HG03469 (cell line): ENCODE results near the gene MKNK2.
"Not testable (repeated sequence)": the region's sequence is repeated elsewhere in the genome, so short reads cannot be mapped to it uniquely, and the experiment has no call there.

Source experiments
- ATAC-seq: cut with Tn5 transposase; IDR thresholded peaks from one replicate; pipeline ENCODE4 v1.9.1; 2021; ENCODE audit warnings: mild to moderate bottlenecking, moderate library complexity, moderate number of reproducible peaks; ENCODE audit not compliant: unreplicated experiment

The MKNK2 gene

DNA sequence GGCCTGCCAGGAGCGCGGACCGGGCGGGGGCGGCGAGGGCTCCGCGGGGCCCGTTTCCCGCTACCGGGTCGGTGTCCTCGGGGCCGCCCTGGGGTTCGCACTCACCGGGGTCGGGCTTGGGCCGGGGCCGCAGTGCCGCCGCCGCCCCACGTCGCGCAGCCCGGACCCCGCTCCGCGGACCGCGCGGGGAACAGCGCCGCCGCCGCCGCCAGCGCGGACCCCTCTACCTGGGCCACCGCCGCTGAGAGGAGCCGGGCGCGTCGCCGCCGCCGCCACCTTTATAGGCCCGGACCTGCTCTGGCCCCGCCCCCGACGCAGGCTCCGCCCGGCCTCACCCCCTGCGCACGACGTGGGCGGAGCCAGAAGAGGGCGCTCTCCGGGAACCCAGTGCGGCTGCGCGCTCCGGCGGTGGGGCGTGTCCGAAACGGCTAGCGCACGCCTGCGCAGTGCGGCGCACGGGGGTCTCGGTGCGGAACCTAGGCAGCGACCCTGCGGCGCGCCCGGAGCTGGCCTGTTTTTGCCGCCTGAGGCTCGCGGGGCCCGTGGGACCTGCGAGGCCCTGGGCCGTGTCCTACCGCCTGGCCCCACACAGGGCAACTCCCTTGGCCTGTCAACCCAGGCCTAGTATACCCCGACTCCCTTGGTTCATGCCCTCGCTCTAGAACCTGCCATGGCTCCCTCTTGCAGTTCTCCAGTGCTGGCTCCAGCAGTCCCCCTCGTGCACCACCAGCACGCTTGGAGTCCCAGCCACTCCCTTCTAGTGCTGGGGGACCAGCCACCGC, at the start of gene MKNK2:
Gene MKNK2 (minus strand): TSS at position 254 of the 782 bp plus-strand sequence. CDS start 393 bp downstream, outside the sequence.
- peak; percentile 32 for ATAC-seq

DNA sequence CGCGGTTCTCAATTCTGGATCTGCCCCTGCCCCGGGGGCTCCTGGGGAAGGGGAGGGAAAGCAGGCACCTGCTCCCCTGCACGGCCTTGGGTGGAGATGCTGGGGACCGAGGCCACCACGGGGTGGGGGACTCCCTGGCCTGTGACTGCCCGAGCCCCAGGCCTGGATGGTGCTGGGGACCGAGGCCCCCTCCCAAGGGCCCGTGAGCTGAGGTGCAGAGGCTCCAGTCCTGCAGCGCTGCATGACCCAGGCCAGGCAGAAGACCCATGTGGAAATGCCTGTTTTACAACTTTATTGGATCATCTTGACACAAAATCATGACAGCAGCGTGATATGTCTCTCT, 49.6 kb upstream of the MKNK2 start:
- ATAC-seq: no peak

DNA sequence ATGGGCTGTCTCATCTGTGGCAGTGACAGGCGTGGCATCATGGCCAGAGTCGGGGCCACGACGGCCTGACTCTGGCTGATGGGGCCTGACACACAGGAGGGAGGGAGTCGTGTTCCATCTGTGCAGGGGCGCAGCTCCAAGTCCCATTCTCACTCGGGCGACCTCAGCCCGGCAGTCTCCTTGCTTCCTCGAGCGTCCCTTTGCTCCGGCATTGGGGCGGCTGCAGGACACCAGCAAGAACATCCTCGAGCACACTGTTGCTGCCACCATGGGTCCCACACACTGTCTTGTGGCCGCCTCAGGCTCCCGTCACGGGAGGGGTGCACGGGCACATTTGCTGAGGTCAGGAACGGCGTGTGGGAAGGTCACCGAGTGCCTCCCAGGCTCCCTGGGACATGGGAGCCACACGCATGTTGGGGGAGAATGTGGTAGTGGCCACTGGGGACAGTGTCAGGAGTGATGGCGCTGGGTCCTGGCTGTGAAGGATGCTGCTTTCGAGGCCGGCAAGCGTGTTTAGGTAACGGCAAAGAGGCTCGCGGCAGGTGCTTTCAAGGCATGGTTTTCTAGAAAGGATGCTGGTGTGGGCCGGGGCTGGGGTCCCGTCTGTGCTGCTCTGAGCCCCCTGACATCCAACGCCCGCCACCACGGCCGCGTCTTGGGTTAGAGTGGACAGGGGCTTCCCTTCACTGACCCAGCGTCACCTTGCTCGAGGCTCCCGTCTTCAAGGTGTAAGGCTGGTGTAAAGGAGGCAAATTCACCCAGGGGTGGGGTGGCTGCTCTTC, 49.1 kb upstream of the MKNK2 start:
- ATAC-seq: no peak

DNA sequence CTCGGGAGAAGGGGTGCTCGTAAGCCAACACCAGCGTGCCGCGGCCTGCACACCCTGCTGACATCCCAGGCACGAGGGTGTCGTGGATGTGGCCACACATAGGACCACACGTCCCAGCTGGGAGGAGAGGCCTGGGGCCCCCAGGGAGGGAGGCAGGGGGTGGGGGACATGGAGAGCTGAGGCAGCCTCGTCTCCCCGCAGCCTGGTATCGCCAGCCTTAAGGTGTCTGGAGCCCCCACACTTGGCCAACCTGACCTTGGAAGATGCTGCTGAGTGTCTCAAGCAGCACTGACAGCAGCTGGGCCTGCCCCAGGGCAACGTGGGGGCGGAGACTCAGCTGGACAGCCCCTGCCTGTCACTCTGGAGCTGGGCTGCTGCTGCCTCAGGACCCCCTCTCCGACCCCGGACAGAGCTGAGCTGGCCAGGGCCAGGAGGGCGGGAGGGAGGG, 48.0 kb upstream of the MKNK2 start:
- no peak for ATAC-seq

DNA sequence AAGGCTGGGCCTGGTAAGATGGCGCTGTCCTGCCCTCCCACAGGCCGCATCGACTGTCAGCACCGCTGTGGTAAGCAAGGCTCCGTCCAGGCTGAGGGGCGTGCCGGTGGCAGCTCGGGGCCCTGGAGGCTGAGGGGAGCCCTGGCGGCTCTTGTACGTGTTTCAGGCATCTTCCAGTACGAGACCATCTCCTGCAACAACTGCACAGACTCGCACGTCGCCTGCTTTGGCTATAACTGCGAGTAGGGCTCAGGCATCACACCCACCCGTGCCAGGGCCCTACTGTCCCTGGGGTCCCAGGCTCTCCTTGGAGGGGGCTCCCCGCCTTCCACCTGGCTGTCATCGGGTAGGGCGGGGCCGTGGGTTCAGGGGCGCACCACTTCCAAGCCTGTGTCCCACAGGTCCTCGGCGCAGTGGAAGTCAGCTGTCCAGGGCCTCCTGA, 46.9 kb upstream of the MKNK2 start:
- no peak for ATAC-seq

DNA sequence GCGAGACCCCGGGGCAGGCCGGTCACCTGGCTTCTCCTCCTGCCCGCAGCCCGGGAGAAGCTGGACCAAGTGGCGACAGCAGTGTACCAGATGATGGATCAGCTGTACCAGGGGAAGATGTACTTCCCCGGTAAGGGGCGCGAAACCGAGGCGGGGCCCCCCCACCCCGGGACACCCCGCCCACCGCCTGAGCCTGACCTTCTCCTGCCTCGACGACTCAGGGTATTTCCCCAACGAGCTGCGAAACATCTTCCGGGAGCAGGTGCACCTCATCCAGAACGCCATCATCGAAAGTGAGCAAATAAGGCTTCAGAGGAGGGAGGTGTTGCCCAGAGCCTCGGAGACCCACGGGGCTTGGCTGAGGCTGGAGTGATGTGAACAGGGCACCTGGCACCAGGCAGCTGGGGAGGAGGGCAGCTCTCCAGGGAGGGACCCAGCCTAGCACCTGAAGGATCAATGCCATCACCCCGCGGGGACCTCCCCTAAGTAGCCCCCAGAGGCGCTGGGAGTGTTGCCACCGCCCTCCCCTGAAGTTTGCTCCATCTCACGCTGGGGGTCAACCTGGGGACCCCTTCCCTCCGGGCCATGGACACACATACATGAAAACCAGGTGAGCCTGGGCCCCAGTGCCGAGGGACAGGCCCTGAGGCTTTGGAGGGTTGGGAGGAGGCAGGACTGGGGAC, 46.3 kb upstream of the MKNK2 start:
- ATAC-seq: no peak

DNA sequence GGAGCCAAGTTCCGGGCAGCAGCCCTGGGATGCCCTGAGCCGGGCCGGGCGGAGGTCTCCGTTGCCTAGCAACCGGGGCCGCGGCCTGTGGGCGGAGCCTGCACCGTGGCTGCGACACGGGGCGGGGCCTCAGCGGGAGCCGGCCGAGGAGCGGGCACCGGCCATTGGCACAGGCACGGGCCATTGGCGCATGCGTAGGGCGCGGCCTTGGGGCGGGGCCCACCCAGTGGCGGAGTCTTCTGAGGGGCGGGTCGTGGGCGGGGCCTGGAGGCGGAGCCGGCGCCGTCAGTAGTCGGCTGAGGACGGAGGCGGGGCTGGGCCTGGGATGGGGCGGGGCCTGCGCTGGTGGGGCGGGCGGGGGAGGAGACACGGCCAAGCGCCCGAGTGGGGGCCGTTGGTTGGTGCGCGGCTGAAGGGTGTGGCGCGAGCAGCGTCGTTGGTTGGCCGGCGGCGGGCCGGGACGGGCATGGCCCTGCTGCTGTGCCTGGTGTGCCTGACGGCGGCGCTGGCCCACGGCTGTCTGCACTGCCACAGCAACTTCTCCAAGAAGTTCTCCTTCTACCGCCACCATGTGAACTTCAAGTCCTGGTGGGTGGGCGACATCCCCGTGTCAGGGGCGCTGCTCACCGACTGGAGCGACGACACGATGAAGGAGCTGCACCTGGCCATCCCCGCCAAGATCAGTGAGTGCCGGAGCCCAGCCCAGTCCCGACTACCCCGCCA, 45.6 kb upstream of the MKNK2 start, which contains the start of gene IZUMO4:
Gene IZUMO4 (plus strand): TSS at position 436 of the 723 bp plus-strand sequence. CDS start 31 bp downstream, at position 467.
- ATAC-seq: peak; percentile 55

DNA sequence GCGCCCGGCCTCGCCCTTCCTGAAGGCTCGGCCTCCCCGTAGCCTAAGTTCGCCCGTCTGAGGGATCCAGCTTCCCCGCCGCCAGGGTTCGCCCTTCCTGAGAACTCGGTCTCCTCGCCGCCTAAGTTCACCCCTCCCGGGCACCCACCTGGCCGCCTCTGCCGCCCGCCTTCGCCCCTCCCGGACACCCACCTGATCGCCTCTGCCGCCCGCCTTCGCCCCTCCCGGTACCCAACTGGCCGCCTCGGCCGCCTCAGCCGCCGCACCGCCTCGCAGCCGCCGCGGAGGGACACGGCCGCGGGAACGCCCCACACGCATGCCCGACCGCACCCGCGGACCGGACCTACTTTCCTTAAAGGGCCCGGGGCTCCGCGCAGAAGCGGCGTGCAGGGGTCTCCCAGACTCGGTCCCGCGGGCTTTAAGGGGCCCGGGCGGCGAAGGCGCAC, 45.0 kb upstream of the MKNK2 start, which contains the start of gene MOB3A:
Gene MOB3A (minus strand): TSS at position 293 of the 446 bp plus-strand sequence. CDS start 17,766 bp downstream, outside the sequence.
- peak; percentile 23 for ATAC-seq

DNA sequence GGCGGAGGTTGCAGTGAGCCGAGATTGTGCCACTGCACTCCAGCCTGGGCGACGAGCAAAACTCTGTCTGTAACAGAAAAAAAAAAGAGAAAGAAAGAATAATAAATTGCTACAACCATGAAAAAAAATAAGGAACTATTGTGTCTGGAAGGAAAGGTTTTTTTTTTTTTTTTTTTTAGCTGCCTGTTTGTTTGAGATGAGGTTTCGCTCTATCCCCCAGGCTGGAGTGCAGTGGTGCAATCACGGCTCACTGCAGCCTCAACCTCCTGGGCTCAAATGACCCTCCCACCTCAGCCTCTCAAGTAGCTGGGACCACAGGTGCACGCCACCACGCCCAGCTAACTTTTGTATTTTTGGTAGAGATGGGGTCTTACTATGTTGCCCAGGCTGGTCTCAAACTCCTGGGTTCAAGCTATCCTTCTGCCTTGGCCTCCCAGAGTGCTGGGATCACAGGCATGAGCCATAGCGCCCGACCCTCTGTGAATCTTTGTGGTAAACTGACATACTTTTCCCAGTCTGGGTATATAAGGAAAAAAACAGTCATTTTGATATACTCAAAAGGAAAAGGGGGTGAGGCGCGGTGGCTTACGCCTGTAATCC, 41.0 kb upstream of the MKNK2 start:
- not testable (repeated sequence) for ATAC-seq

DNA sequence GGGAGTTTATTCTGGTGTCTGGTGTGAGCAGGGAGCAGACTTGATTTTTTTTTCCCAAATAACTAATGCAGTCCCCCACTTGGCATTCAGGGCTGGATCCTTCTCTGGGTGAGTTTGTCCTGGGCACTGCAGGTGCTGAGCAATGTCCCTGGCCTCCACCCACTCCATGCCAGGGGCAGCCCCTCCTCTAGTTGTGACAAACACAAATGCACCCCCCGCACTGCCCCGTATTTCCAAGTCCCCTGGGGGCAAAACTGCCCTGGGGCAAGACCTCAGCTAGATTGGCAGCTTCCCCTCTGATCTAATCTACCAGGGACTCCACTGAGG, 38.6 kb upstream of the MKNK2 start:
- no peak for ATAC-seq

DNA sequence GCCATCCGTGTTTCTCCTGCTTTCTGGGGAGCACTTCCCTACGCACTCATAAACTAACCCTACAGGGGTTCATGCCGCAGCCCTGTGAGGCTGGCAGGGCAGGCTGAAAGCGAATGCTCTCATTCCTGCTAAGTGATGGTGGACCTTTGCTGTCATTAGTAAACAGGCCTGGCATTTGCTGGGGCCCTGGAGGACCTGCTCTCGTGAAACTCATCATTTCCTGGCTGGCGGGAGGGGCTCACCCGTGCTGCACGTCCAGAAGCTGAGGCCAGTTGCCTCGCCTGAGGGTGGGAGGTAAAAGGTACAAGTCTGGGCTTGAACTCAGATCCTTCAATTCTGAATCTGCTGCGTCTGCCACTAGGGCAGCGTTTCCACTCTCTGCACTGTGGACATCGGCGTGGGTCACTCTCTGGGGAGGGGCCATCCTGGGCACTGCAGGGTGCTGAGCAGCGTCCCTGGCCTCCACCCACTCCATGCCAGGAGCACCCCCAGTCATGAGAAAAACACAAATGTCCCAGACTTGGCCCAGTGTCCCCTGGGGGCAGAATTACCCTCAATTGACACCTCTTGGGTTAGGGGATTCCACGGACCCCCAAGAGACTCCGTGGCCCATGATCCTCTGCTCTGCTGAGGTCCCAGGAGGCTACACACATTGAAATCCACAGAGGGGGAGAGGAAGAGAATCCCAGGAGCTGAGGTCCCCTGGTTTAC, 38.1 kb upstream of the MKNK2 start:
- no peak for ATAC-seq

DNA sequence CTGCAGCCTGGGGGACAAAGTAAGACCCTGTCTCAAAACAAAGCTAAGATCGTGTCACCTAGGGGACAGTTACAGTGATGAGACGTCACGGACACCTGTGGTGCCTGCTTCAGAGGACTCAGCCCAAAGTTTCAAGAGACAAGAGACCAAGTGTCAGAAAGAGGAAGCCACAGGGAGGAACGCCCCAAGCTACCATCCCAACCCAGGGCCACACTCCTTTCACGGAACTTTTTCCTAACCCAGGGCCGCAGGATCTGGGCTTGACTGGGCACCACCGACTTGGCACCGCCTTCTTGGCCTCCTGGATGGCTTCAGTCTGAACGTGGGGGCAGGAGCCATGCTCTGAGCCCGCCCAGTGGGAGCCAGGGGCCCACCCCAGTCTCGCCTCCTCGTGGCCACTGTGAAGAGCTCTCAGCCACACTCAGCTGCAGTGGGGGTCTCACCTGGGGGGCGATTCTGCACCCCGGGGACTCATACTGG, 36.6 kb upstream of the MKNK2 start:
- ATAC-seq: no peak

DNA sequence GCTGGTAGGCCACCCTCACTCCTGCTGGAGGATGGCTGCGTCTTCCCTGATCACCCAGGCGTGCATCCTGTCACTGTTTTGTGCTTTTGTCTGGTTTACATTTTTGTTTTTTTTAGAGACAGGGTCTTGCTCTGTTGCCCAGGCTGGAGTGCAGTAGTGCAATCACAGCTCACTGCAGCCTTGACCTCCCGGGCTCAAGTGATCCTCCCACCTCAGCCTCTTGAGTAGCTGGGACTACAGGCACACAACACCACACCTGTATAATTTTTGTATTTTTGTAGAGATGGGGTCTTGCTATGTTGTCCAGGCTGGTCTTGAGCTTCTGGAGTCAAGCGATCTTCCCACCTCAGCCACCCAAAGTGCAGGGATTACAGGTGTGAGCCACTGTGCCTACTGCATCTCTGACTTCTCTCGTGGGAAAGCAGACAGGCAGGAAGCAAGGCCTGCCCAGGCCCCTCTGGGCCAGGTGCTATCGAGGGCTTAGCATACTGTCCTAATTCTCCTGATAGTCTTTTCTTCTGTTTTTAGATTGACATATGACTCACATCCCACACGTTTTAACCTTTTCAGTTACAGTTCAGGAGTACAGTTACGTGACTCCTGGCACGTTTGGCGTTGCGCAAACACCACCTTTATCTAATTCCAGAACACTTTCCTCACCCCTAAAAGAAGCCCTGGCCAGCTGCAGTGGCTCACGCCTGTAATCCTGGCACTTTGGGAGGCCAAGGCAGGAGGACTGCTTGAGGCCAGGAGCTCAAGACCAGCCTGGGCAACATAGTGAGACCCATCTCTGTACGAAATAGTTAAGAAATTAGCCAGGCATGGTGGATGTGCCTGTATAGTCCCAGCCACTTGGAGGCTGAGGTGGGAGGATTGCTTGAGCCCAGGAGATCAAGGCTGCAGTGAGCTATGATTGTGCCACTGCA, 35.9 kb upstream of the MKNK2 start:
- ATAC-seq: not testable (repeated sequence)

DNA sequence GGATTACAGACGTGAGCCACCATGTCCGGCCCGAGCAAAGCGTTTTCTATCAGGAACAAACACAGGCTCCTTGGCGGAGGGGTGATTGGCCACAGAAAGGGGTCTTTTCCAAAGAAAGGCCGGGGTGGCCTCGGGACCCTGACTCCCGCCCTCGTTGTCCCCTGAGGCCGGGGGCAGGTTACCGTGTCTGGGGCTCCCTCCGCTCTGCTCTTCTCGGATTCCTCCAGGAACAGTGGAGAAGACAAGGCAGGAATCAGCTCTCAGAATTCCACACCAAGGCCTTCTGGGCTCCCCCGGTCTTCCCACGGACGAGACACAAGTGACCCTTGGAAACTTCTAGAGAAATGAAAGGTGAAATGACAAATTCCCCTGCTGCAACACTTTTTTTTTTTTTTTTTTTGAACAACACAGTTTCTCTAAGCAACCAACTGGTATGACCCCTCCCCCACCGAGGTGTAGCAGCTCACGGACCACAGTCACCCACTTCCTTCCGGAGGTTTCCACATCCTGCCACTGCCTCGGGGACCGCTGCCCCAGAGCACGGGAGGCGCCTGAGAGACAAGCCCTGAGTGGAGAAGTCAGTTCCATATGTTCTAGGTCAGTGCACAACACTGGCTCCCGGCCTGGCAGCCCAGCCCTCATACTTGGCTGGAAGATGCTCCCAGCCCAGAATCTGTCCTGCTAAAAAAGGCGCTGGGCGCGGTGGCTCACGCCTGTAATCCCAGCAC, 34.1 kb upstream of the MKNK2 start:
- ATAC-seq: no peak

DNA sequence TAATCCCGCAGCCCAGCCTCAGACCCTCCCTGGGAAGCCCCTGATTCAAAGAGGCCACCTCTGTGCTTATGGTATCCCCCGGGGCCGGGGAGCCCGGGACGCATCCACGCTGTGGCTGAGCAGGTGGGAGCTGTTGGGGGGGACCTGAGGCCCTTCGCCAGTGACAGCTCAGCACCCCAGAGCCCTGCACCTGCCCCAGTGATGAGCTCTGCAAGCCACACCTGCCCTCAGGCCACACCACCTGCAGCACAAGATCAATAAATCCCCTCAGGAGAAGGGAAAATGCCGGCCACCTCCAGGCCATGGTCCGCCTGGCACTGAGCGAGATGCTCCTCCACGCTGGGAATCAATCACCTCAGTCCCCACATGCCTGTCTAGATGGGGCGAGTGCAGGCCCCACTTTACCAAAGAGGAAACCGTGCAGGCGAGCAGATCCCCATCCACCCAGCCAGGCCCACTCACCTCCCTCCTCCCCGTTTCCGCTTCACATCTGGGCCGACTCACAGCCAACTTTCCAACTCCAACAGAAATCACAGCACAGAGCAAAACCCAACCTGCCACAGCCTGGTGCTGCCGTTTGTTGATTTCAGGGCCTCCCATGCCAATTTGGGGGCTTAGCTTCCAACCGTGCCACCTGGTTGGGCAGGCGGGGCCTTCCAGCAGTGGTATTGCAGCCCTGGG, 32.3 kb upstream of the MKNK2 start:
- no peak for ATAC-seq

DNA sequence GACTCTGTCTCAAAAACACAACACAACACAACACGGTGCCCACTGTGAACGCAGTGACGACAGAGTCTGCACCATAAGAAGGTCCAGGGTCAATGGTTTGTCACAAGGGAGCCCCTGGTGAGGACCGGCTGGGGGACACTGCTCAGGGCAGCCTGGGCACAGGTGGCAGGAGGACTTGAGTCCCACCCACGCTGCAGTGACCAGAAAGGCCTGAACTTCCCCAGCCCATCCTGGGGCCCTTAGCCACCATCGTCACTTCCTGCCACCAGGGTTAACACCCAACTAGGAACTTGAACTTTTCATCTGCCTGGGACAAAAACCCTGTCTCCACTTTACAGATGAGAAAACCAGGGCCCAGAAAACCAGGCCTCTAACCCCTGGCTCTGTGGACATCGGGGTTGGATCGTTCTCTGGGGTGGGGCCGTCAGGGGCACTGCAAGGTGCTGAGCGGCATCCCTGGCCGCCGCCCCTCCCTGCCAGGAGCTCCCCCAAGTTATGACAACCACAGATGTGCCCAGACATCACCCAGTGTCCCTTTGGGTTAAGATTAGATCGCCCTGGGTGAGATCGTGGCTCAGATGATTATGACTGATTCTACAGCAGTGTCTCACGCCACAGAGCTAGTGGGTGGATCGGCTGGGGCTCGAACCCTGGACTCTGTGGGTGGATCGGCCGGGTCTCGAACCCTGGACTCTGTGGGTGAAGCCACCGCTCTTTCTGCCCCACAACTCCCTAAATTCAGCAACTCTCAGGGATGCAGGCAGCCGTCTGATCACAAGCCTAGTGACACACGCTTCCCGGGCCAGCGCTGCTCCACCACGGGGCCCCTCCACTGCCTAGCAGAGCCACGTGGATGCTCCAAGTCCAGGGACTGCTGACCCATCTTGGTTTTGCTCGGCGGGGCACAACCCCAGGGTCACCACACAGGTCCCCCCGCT, 31.1 kb upstream of the MKNK2 start:
- no peak for ATAC-seq
